Prostate gland (tissue), 2 donors: ENCODE data around the gene MAB21L2. TPM values are rescaled to one million over a fixed set of nuclear protein-coding genes. Genes with fewer than 3 reads are reported as not detected.
"Not testable (repeated sequence)": the region's sequence is repeated elsewhere in the genome, so short reads cannot be mapped to it uniquely, and the experiment has no call there.

Experiments
- DNase-seq: peaks from one replicate; pipeline ENCODE4 v3.0.0-alpha.2; 2019; ENCODE audit warnings: low spot score
- H3K27ac ChIP-seq, 2 donors: fragments of 200-600 bp; sonication (generic); 2 replicates each; pipeline ENCODE4 v1.5.1; 2017 to 2019
- H3K27me3 ChIP-seq: fragments of 200-600 bp; sonication (generic); replicated peaks from 2 replicates; pipeline ENCODE4 v1.5.1; 2019; ENCODE audit not compliant: insufficient read depth
- H3K36me3 ChIP-seq, 2 donors: fragments of 200-600 bp; sonication (generic); 1 replicate in 1 of 2; 2 replicates in 1 of 2; pipeline versions ENCODE4 v1.5.1 to v1.8.1; 2017 to 2019
- H3K4me1 ChIP-seq: fragments of 200-600 bp; sonication (generic); replicated peaks from 2 replicates; pipeline ENCODE4 v1.5.1; 2019
- H3K4me3 ChIP-seq, 2 donors: fragments of 200-600 bp; sonication (generic); 2 replicates each; pipeline ENCODE4 v1.5.1; 2017 to 2019
- H3K9me3 ChIP-seq: fragments of 200-600 bp; sonication (generic); 2 replicates; pipeline ENCODE4 v1.5.1; 2017
- CTCF ChIP-seq, 4 experiments: fragments of 200-600 bp in 2 of 4; fragments of 450-650 bp in 2 of 4; sonication (generic) in 2 of 4; IDR thresholded peaks; 1 replicate in 3 of 4; 2 replicates in 1 of 4; pipeline ENCODE4 v1.5.1; 2016 to 2019; ENCODE audit warnings: antibody characterized with exemption in 4 of 4, mild to moderate bottlenecking in 2 of 4, moderate library complexity in 2 of 4
- POLR2A ChIP-seq: fragments of 450-650 bp; IDR thresholded peaks from one replicate; pipeline ENCODE4 v1.6.1; 2016; ENCODE audit warnings: antibody characterized with exemption, mild to moderate bottlenecking
- POLR2AphosphoS5 ChIP-seq: sonication (generic); formaldehyde crosslinking; IDR thresholded peaks from one replicate; pipeline ENCODE4 v1.6.1; 2017; ENCODE audit warnings: antibody characterized with exemption
- WGBS: methylation state at CpG from one replicate; pipeline ENCODE4 v1.1.5; 2018; 5-methylcytosine and 5-hydroxymethylcytosine counted together
- intact Hi-C: fragments of 100-400 bp; cut with DNase I; formaldehyde crosslinking; loops from one replicate; pipeline ENCODE4 v1.14.2; 2022
- total RNA-seq, 2 donors: library from RNA; depleted of rRNA; stranded (reverse); fragments of >200 nt; gene quantifications; one replicate each; pipeline ENCODE4 v1.1.0, GENCODE V29; 2016

MAB21L2 gene
- total RNA-seq = under 1 TPM in 1 of 2 donors, not detected in 1; 0.14 TPM

GRCh38 chr4:150582146-150582872, at the start of gene MAB21L2:
MAB21L2 (plus strand) TSS chr4:150582151; CDS start chr4:150583030, 879 bp downstream.
- H3K4me3 ChIP-seq = no peak within 1 kb of the TSS
- H3K4me1 ChIP-seq = no peaks in the 10 kb centered on the region
- H3K9me3 ChIP-seq = no peaks in the 10 kb centered on the region
- TF ChIP-seq CTCF (IDR thresholded peaks at IDR 0.05) = no peak
- TF ChIP-seq POLR2A = no peak
- TF ChIP-seq POLR2AphosphoS5 = no peak
- intact Hi-C loops = no loop called here
- H3K27ac ChIP-seq = no peak within 1 kb of the TSS
- no peaks in the 10 kb centered on the region for H3K27me3 ChIP-seq
- H3K36me3 ChIP-seq = no peaks in the 10 kb centered on the region
- 84% methylated on average over 27 of the region's 27 CpGs for WGBS
- no peak for DNase-seq

GRCh38 chr4:150533673-150534072, 48.3 kb upstream of the MAB21L2 start:
- intact Hi-C loops = no loop called here
- no peak overlapping the region for H3K27ac ChIP-seq
- H3K4me1 ChIP-seq = no peaks in the 10 kb centered on the region
- no peaks in the 10 kb centered on the region for H3K9me3 ChIP-seq
- H3K36me3 ChIP-seq = no peaks in the 10 kb centered on the region
- DNase-seq = no peak
- H3K27me3 ChIP-seq = no peaks in the 10 kb centered on the region
- H3K4me3 ChIP-seq = no peak overlapping the region
- 61% methylated on average over 3 of the region's 3 CpGs for whole genome bisulfite sequencing
- TF ChIP-seq CTCF (IDR thresholded peaks at IDR 0.05) = no peak
- no peak for TF ChIP-seq POLR2AphosphoS5
- TF ChIP-seq POLR2A = no peak

DNA sequence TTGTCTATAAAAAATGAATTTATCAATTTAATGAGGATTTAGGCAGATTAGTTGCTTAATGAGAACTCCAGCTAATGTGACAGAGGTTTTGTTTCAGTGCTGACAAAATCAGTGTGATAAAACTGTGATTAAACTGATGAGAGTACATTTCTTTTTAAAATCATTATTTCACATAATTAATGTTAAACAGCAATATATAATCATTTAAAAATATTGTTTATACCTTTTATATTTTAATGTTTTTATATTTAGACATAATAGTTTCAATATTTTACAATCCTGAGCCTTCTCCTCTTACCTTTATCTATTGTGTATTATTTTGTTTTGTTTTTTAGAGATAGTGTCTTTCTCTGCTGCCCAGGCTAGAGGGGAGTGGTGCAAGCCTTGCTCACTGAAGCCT, 47.1 kb upstream of the MAB21L2 start:
- no peaks in the 10 kb centered on the region for H3K36me3 ChIP-seq
- no peak overlapping the region for H3K4me3 ChIP-seq
- no peaks in the 10 kb centered on the region for H3K9me3 ChIP-seq
- no peaks in the 10 kb centered on the region for H3K27me3 ChIP-seq
- intact Hi-C loops = no loop called here
- DNase-seq = no peak
- TF ChIP-seq POLR2AphosphoS5 (no peak), CTCF (IDR thresholded peaks at IDR 0.05) (no peak), POLR2A (no peak)
- no peaks in the 10 kb centered on the region for H3K4me1 ChIP-seq
- no peak overlapping the region for H3K27ac ChIP-seq

- intact Hi-C loops, H3K4me3 ChIP-seq, H3K36me3 ChIP-seq, H3K27ac ChIP-seq, H3K9me3 ChIP-seq, H3K4me1 ChIP-seq, DNase-seq, H3K27me3 ChIP-seq: not testable (repeated sequence)
- 92% methylated on average over 3 of the region's 3 CpGs for WGBS
Measured at GRCh38 chr4:150537911-150538310, 44.0 kb upstream of the MAB21L2 start.

- Histone ChIP-seq H3K36me3 (no peaks in the 10 kb centered on the region), H3K27ac (no peak overlapping the region), H3K9me3 (no peaks in the 10 kb centered on the region), H3K4me1 (no peaks in the 10 kb centered on the region), H3K4me3 (no peak overlapping the region), H3K27me3 (no peaks in the 10 kb centered on the region)
- no peak for DNase-seq
- intact Hi-C loops = no loop called here
- TF ChIP-seq POLR2A = no peak
- no peak for TF ChIP-seq CTCF (IDR thresholded peaks at IDR 0.05)
- no peak for TF ChIP-seq POLR2AphosphoS5
Measured at GRCh38 chr4:150540536-150540935, 41.4 kb upstream of the MAB21L2 start.
